ENCODE measurements around the gene HOXC11. TPM values are rescaled to one million over a fixed set of nuclear protein-coding genes. Genes with fewer than 3 reads are reported as not detected.

Gene HOXC11
- total RNA-seq, 1 donor from 2014 or later = not detected

DNA sequence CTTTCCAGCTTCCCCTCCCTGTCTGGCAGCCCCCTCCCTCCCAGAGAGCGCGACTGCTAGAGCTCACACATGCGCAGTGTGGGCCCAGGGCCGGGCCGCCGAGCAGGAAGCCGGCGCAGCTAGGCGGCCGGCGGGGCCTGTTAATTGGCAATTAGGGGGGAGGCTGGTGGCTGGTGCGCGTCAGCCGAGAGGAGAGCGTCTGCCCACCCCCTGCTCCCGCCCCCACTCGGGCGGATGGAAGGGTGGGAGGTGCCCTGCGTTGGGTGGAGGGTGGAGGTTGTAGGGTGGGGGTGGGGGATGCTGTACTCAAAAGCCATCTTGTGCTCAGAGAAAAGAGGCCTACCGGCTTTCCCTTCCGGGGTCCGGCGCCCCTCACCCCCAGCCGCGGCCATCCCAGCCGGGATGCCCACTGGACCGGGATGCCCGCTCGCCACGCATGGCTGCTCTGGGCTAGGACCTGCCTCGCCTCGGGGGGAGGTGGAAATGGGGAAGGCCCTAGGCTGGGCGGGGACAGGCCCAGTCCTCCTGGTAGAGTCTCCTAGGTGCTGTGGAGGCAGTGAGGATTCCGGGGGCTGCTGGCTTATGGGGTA lies 45.0 kb downstream of the HOXC11 start:
- DNase-seq = peak; percentile 79
- Mint-ChIP-seq H3K27me3 (ENCODE audit: unreplicated experiment) (peaks cover 47% of the 10 kb centered on the region), H3K27ac (ENCODE audit: unreplicated experiment) (no peak overlapping the region), H3K4me3 (ENCODE audit: unreplicated experiment) (peak overlapping the region; percentile 88), H3K36me3 (ENCODE audit: unreplicated experiment) (no peaks in the 10 kb centered on the region), H3K9me3 (ENCODE audit: unreplicated experiment) (peaks cover 4% of the 10 kb centered on the region), H3K4me1 (ENCODE audit: low read depth, unreplicated experiment) (peaks cover 9% of the 10 kb centered on the region)
- TF ChIP-seq, protein P1, sequence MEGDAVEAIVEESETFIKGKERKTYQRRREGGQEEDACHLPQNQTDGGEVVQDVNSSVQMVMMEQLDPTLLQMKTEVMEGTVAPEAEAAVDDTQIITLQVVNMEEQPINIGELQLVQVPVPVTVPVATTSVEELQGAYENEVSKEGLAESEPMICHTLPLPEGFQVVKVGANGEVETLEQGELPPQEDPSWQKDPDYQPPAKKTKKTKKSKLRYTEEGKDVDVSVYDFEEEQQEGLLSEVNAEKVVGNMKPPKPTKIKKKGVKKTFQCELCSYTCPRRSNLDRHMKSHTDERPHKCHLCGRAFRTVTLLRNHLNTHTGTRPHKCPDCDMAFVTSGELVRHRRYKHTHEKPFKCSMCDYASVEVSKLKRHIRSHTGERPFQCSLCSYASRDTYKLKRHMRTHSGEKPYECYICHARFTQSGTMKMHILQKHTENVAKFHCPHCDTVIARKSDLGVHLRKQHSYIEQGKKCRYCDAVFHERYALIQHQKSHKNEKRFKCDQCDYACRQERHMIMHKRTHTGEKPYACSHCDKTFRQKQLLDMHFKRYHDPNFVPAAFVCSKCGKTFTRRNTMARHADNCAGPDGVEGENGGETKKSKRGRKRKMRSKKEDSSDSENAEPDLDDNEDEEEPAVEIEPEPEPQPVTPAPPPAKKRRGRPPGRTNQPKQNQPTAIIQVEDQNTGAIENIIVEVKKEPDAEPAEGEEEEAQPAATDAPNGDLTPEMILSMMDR (IDR thresholded peaks at IDR 0.05; ENCODE audit: partially characterized antibody, unreplicated experiment) = no peak

DNA sequence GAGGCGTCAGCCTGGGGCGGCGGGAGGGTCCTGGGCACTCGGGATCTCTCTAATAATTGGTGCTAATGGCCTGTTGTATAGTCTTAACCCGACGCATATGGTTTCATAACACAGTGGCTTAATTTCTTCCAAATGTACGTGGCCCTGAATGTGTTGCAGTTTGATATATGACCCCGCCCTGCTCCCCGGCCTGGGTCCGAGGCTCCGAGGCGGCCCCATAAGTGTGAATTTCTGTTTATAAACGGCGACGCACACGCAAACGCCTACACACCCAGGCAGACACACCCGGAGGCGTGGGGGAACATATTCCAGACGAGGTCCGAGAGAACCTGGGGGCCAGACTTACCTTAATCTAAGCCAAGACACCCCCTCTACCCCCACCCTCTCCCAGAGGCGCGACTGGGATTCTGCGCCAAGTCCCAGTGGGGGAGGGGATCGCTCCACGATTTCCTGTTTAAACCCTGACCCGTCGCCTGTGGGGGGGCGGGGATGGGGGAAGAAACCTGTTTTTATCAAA lies 45.6 kb downstream of the HOXC11 start:
- Mint-ChIP-seq H3K27ac (ENCODE audit: unreplicated experiment) (no peak overlapping the region), H3K36me3 (ENCODE audit: unreplicated experiment) (no peaks in the 10 kb centered on the region), H3K4me1 (ENCODE audit: low read depth, unreplicated experiment) (peaks cover 9% of the 10 kb centered on the region), H3K4me3 (ENCODE audit: unreplicated experiment) (peak overlapping the region; percentile 63), H3K27me3 (ENCODE audit: unreplicated experiment) (peaks cover 41% of the 10 kb centered on the region), H3K9me3 (ENCODE audit: unreplicated experiment) (peaks cover 4% of the 10 kb centered on the region)
- no peak for DNase-seq
- TF ChIP-seq, protein P1 (IDR thresholded peaks at IDR 0.05; ENCODE audit: partially characterized antibody, unreplicated experiment) = no peak

DNA sequence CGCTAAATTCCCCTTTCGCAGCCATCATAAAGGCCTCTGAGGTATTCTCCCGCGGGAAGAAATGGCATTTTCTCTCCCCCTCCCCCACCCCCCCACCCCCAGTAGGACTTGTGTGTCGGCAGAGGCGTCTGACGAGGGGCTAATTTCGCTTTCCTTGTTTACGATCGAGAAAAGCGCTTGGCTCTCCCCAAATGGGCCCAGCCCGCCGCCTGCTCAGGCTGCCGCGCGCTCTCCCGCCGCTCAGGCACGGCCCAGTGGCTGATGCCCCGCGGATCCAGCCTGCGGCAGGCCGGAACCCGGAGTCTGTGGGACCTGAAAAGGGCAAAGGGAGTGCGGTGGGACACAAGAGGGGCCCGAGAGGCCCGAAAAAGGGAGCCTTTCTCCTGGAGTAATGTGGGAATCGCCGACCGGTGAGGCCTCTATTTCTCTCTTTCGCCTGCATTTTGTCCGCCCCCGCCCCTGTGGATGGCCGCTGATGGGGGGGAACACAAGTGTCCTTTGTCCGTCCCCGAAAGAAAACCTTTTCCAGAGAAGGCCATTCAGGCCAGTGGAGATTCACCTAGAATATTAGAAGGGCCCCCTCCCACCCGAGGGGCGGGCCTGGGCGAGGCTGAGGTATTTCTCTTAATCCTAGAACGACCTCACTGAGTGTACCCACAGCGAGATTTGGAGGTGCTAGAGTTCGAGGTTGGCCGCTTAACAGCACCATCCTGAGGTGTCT lies 46.3 kb downstream of the HOXC11 start:
- H3K36me3 Mint-ChIP-seq (ENCODE audit: unreplicated experiment) = no peaks in the 10 kb centered on the region
- H3K27ac Mint-ChIP-seq (ENCODE audit: unreplicated experiment) = no peak overlapping the region
- TF ChIP-seq, protein P1 (IDR thresholded peaks at IDR 0.05; ENCODE audit: partially characterized antibody, unreplicated experiment) = no peak
- H3K4me3 Mint-ChIP-seq (ENCODE audit: unreplicated experiment) = no peak overlapping the region
- peaks cover 4% of the 10 kb centered on the region for H3K9me3 Mint-ChIP-seq (ENCODE audit: unreplicated experiment)
- H3K4me1 Mint-ChIP-seq (ENCODE audit: low read depth, unreplicated experiment) = peaks cover 9% of the 10 kb centered on the region
- no peak for DNase-seq
- peaks cover 40% of the 10 kb centered on the region for H3K27me3 Mint-ChIP-seq (ENCODE audit: unreplicated experiment)

DNA sequence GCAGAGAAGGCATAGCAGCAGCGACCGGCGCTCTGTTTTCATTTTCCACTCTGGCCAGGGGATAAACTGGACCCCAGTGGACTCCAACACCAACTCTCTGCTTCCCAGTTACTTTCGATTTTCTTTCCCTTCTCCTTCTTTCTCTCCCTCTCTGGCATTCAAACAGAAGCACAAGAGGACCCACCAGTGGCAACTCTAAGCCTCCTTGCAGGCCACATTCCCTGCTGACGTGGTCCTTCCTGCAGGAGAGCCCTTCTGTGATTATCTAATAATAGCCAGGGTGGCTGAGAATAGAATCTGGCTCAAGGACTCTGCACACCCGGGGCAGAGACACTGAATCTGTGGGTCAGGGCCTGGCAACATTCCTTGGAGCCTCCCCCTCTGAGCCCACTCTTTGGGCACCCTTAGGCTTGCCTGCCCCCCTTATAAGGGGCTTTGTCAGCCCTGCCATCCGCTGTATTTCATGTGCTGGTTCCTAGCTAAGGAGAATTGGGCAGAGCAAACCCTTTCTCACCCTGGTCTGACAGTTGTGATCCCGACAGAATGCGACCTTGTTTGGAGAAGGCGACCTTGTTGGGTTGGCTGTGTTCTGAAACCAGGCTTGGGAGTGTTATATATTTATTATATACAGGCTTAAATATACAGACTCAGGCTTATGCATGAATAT lies 47.1 kb downstream of the HOXC11 start:
- no peaks in the 10 kb centered on the region for H3K36me3 Mint-ChIP-seq (ENCODE audit: unreplicated experiment)
- DNase-seq = no peak
- peaks cover 37% of the 10 kb centered on the region for H3K27me3 Mint-ChIP-seq (ENCODE audit: unreplicated experiment)
- peak overlapping the region; percentile 45 for H3K4me3 Mint-ChIP-seq (ENCODE audit: unreplicated experiment)
- H3K27ac Mint-ChIP-seq (ENCODE audit: unreplicated experiment) = no peak overlapping the region
- TF ChIP-seq, protein P1 (IDR thresholded peaks at IDR 0.05; ENCODE audit: partially characterized antibody, unreplicated experiment) = no peak
- H3K9me3 Mint-ChIP-seq (ENCODE audit: unreplicated experiment) = peaks cover 2% of the 10 kb centered on the region
- H3K4me1 Mint-ChIP-seq (ENCODE audit: low read depth, unreplicated experiment) = peaks cover 9% of the 10 kb centered on the region

All from glutamatergic neuron (in vitro differentiated cells).